ENCODE measurements around the gene MAPK10. TPM values are rescaled to one million over a fixed set of nuclear protein-coding genes. Genes with fewer than 3 reads are reported as not detected.

Gene MAPK10
- total RNA-seq, 1 experiment from 2014 or later, result 4.7 TPM

GRCh38 chr4:86380181-86380724, 20.4 kb upstream of the MAPK10 start:
- Histone ChIP-seq H4K8ac (replicated peaks; ENCODE audit: insufficient read length, low read depth, low read length) (no peak overlapping the region), H3K79me2 (ENCODE audit: insufficient read depth, low read length) (no peaks in the 10 kb centered on the region), H4K5ac (ENCODE audit: insufficient read length, low read depth, low read length) (no peak overlapping the region), H3K9me3 (ENCODE audit: control insufficient read depth, low read depth, low read length) (no peaks in the 10 kb centered on the region), H4K91ac (ENCODE audit: insufficient read length, low read depth, low read length) (no peak overlapping the region), H2BK120ac (ENCODE audit: low read depth, low read length, poor library complexity, severe bottlenecking) (no peak overlapping the region), H3T11ph (ENCODE audit: low read length) (no peak overlapping the region), H3K27me3 (ENCODE audit: insufficient read depth, low read length) (no peaks in the 10 kb centered on the region), H3K18ac (ENCODE audit: insufficient read length, low read depth, low read length) (no peak overlapping the region), H3K23ac (ENCODE audit: insufficient read length, low read depth, low read length) (no peak overlapping the region), H2AK5ac (ENCODE audit: insufficient read length, low read length) (no peak overlapping the region), H3K4me2 (ENCODE audit: insufficient read depth, insufficient read length, low read length) (no peak overlapping the region), H3K27ac (ENCODE audit: insufficient read length, low read depth, low read length) (no peak overlapping the region), H3K4me1 (ENCODE audit: insufficient read depth, low read length) (no peaks in the 10 kb centered on the region), H3K23me2 (ENCODE audit: insufficient read length, low read depth, low read length, poor library complexity, severe bottlenecking) (no peaks in the 10 kb centered on the region), H3K14ac (ENCODE audit: insufficient read depth, low read length) (no peak overlapping the region), H2BK15ac (ENCODE audit: low read depth, low read length) (no peak overlapping the region), H3K79me1 (ENCODE audit: insufficient read depth, low read depth, low read length, poor library complexity, severe bottlenecking) (no peaks in the 10 kb centered on the region), H3K9ac (ENCODE audit: extremely low read depth, insufficient read length, low read length) (no peak overlapping the region), H2BK5ac (ENCODE audit: insufficient read length, low read length) (no peak overlapping the region), H3K56ac (ENCODE audit: insufficient read length, low read depth, low read length) (no peak overlapping the region), H2BK20ac (ENCODE audit: low read depth, low read length, poor library complexity, severe bottlenecking) (no peak overlapping the region), H3K4ac (ENCODE audit: low read depth, low read length) (no peak overlapping the region), H4K20me1 (ENCODE audit: control insufficient read depth, insufficient read depth, insufficient read length) (no peaks in the 10 kb centered on the region), H2AFZ (ENCODE audit: low read length) (no peak overlapping the region), H2BK12ac (ENCODE audit: insufficient read length, low read depth, low read length) (no peak overlapping the region)
- no peak overlapping the region for H3K4me3 Mint-ChIP-seq
- H3K4me1 Mint-ChIP-seq, result peaks cover 4 to 5% of the 10 kb centered on the region in 2 experiments; a peak in 2 of 4 replicates
- no peaks in the 10 kb centered on the region; the same call in 1 of the 2 replicates for H3K27me3 Mint-ChIP-seq (ENCODE audit: low read depth)
- peaks cover 29 to 37% of the 10 kb centered on the region in 2 experiments for H3K9me3 Mint-ChIP-seq
- no peak for DNase-seq
- H3K27ac Mint-ChIP-seq, result no peak overlapping the region
- no peak for TF ChIP-seq CTCF (conservative IDR thresholded peaks at IDR 0.05)
- peaks cover 23 to 37% (median 30%) of the 10 kb centered on the region in 3 experiments for H3K36me3 Mint-ChIP-seq (ENCODE audit: insufficient read depth in 1 of 3, low read depth in 3 of 3)
